ENCODE data around the gene CORO7. TPM values are rescaled to one million over a fixed set of nuclear protein-coding genes. Genes with fewer than 3 reads are reported as not detected.
"Not testable (repeated sequence)": the region's sequence is repeated elsewhere in the genome, so short reads cannot be mapped to it uniquely, and the experiment has no call there.

CORO7 gene
- total RNA-seq, 1 donor from 2014 or later = 101 TPM

GRCh38 chr16:4342866-4343744 is 73.3 kb downstream of the CORO7 start:
- Mint-ChIP-seq H3K27ac (no peak overlapping the region), H3K4me3 (ENCODE audit: low read depth) (no peak overlapping the region), H3K27me3 (ENCODE audit: low read depth) (no peaks in the 10 kb centered on the region), H3K9me3 (no peaks in the 10 kb centered on the region), H3K4me1 (ENCODE audit: low read depth) (no peaks in the 10 kb centered on the region), H3K36me3 (ENCODE audit: low read depth) (peaks cover 3% of the 10 kb centered on the region)
- intact Hi-C loops (cut with micrococcal nuclease) = no loop called here
- DNase-seq (ENCODE audit: low spot score) = no peak

GRCh38 chr16:4341250-4341649 is 75.1 kb downstream of the CORO7 start:
- intact Hi-C loops (cut with micrococcal nuclease) = no loop called here
- DNase-seq (ENCODE audit: low spot score) = no peak
- Mint-ChIP-seq H3K4me3 (ENCODE audit: low read depth) (no peak overlapping the region), H3K36me3 (ENCODE audit: low read depth) (peaks cover 3% of the 10 kb centered on the region), H3K9me3 (no peaks in the 10 kb centered on the region), H3K4me1 (ENCODE audit: low read depth) (no peaks in the 10 kb centered on the region), H3K27ac (no peak overlapping the region), H3K27me3 (ENCODE audit: low read depth) (no peaks in the 10 kb centered on the region)

GRCh38 chr16:4340443-4340842 is 76.0 kb downstream of the CORO7 start:
- Mint-ChIP-seq H3K27me3 (ENCODE audit: low read depth) (no peaks in the 10 kb centered on the region), H3K27ac (no peak overlapping the region), H3K4me1 (ENCODE audit: low read depth) (no peaks in the 10 kb centered on the region), H3K4me3 (ENCODE audit: low read depth) (no peak overlapping the region), H3K36me3 (ENCODE audit: low read depth) (peaks cover 3% of the 10 kb centered on the region), H3K9me3 (no peaks in the 10 kb centered on the region)
- no peak for DNase-seq (ENCODE audit: low spot score)
- intact Hi-C loops (cut with micrococcal nuclease) = no loop called here

GRCh38 chr16:4339909-4340308 is 76.5 kb downstream of the CORO7 start:
- no peaks in the 10 kb centered on the region for H3K4me1 Mint-ChIP-seq (ENCODE audit: low read depth)
- no peak overlapping the region for H3K4me3 Mint-ChIP-seq (ENCODE audit: low read depth)
- H3K27me3 Mint-ChIP-seq (ENCODE audit: low read depth) = no peaks in the 10 kb centered on the region
- no peak overlapping the region for H3K27ac Mint-ChIP-seq
- peaks cover 3% of the 10 kb centered on the region for H3K36me3 Mint-ChIP-seq (ENCODE audit: low read depth)
- no peaks in the 10 kb centered on the region for H3K9me3 Mint-ChIP-seq
- no peak for DNase-seq (ENCODE audit: low spot score)
- intact Hi-C loops (cut with micrococcal nuclease) = no loop called here

GRCh38 chr16:4339455-4339854 is 76.9 kb downstream of the CORO7 start:
- Mint-ChIP-seq H3K36me3 (ENCODE audit: low read depth) (peaks cover 3% of the 10 kb centered on the region), H3K4me3 (ENCODE audit: low read depth) (no peak overlapping the region), H3K9me3 (no peaks in the 10 kb centered on the region), H3K27ac (no peak overlapping the region), H3K27me3 (ENCODE audit: low read depth) (no peaks in the 10 kb centered on the region), H3K4me1 (ENCODE audit: low read depth) (no peaks in the 10 kb centered on the region)
- intact Hi-C loops (cut with micrococcal nuclease) = no loop called here
- no peak for DNase-seq (ENCODE audit: low spot score)

GRCh38 chr16:4338712-4339299 is 77.6 kb downstream of the CORO7 start:
- no peak for DNase-seq (ENCODE audit: low spot score)
- Mint-ChIP-seq H3K9me3 (no peaks in the 10 kb centered on the region), H3K4me3 (ENCODE audit: low read depth) (no peak overlapping the region), H3K27ac (no peak overlapping the region), H3K36me3 (ENCODE audit: low read depth) (peaks cover 3% of the 10 kb centered on the region), H3K4me1 (ENCODE audit: low read depth) (no peaks in the 10 kb centered on the region), H3K27me3 (ENCODE audit: low read depth) (no peaks in the 10 kb centered on the region)
- intact Hi-C loops (cut with micrococcal nuclease) = no loop called here

- no peak for DNase-seq (ENCODE audit: low spot score)
- Mint-ChIP-seq H3K27ac (no peak overlapping the region), H3K9me3 (no peaks in the 10 kb centered on the region), H3K27me3 (ENCODE audit: low read depth) (no peaks in the 10 kb centered on the region), H3K36me3 (ENCODE audit: low read depth) (peaks cover 3% of the 10 kb centered on the region), H3K4me1 (ENCODE audit: low read depth) (no peaks in the 10 kb centered on the region), H3K4me3 (ENCODE audit: low read depth) (no peak overlapping the region)
- intact Hi-C loops (cut with micrococcal nuclease) = no loop called here
Observed at GRCh38 chr16:4338125-4338582, 78.2 kb downstream of the CORO7 start.

GRCh38 chr16:4337540-4338088 is 78.8 kb downstream of the CORO7 start:
- Mint-ChIP-seq H3K27me3 (ENCODE audit: low read depth) (no peaks in the 10 kb centered on the region), H3K4me3 (ENCODE audit: low read depth) (no peak overlapping the region), H3K36me3 (ENCODE audit: low read depth) (peaks cover 3% of the 10 kb centered on the region), H3K27ac (no peak overlapping the region), H3K4me1 (ENCODE audit: low read depth) (no peaks in the 10 kb centered on the region), H3K9me3 (no peaks in the 10 kb centered on the region)
- intact Hi-C loops (cut with micrococcal nuclease) = no loop called here
- no peak for DNase-seq (ENCODE audit: low spot score)

- H3K4me3 Mint-ChIP-seq (ENCODE audit: low read depth) = no peak overlapping the region
- DNase-seq (ENCODE audit: low spot score) = no peak
- H3K9me3 Mint-ChIP-seq = no peaks in the 10 kb centered on the region
- H3K27me3 Mint-ChIP-seq (ENCODE audit: low read depth) = no peaks in the 10 kb centered on the region
- intact Hi-C loops (cut with micrococcal nuclease) = no loop called here
- H3K27ac Mint-ChIP-seq = no peak overlapping the region
- H3K4me1 Mint-ChIP-seq (ENCODE audit: low read depth) = no peaks in the 10 kb centered on the region
- H3K36me3 Mint-ChIP-seq (ENCODE audit: low read depth) = peaks cover 3% of the 10 kb centered on the region
Observed at GRCh38 chr16:4336701-4337539, 79.5 kb downstream of the CORO7 start.

GRCh38 chr16:4334724-4335495 is 81.5 kb downstream of the CORO7 start:
- Mint-ChIP-seq H3K9me3 (no peaks in the 10 kb centered on the region), H3K27me3 (ENCODE audit: low read depth) (no peaks in the 10 kb centered on the region), H3K27ac (no peak overlapping the region), H3K36me3 (ENCODE audit: low read depth) (peaks cover 3% of the 10 kb centered on the region), H3K4me3 (ENCODE audit: low read depth) (no peak overlapping the region), H3K4me1 (ENCODE audit: low read depth) (no peaks in the 10 kb centered on the region)
- no peak for DNase-seq (ENCODE audit: low spot score)
- intact Hi-C loops (cut with micrococcal nuclease) = no loop called here

- H3K9me3 Mint-ChIP-seq; H3K36me3 Mint-ChIP-seq (ENCODE audit: low read depth); H3K27ac Mint-ChIP-seq; intact Hi-C loops (cut with micrococcal nuclease); DNase-seq (ENCODE audit: low spot score); H3K4me1 Mint-ChIP-seq (ENCODE audit: low read depth); H3K4me3 Mint-ChIP-seq (ENCODE audit: low read depth); H3K27me3 Mint-ChIP-seq (ENCODE audit: low read depth): not testable (repeated sequence)
Observed at GRCh38 chr16:4333714-4334113, 82.7 kb downstream of the CORO7 start.

GRCh38 chr16:4333308-4333638 is 83.1 kb downstream of the CORO7 start:
- intact Hi-C loops (cut with micrococcal nuclease) = no loop called here
- Mint-ChIP-seq H3K36me3 (ENCODE audit: low read depth) (no peaks in the 10 kb centered on the region), H3K9me3 (no peaks in the 10 kb centered on the region), H3K4me1 (ENCODE audit: low read depth) (peaks cover 2% of the 10 kb centered on the region), H3K4me3 (ENCODE audit: low read depth) (no peak overlapping the region), H3K27ac (no peak overlapping the region), H3K27me3 (ENCODE audit: low read depth) (peaks cover 2% of the 10 kb centered on the region)
- no peak for DNase-seq (ENCODE audit: low spot score)
